Tibial artery (tissue), 4 donors: ENCODE data around the gene PALS1.

Experiments used
- DNase-seq, 2 donors: peaks; one replicate each; pipeline ENCODE4 v3.0.0-alpha.2; 2019
- H3K27ac ChIP-seq, 2 donors: fragments of 200-600 bp; sonication (generic) in 1 of 2; 1 replicate in 1 of 2; 2 replicates in 1 of 2; pipeline ENCODE4 v1.5.1; 2018 to 2019; ENCODE audit warnings: mild to moderate bottlenecking in 1 of 2
- H3K27me3 ChIP-seq, 2 donors: fragments of 200-600 bp; sonication (generic) in 1 of 2; one replicate each; pipeline versions ENCODE4 v1.5.1 to v1.6.0; 2016 to 2019
- H3K36me3 ChIP-seq, 3 donors: fragments of 200-600 bp; sonication (generic) in 2 of 3; one replicate each; pipeline ENCODE4 v1.5.1; 2016 to 2019; ENCODE audit warnings: mild to moderate bottlenecking in 2 of 3
- H3K4me1 ChIP-seq, 4 donors: fragments of 200-600 bp; sonication (generic) in 2 of 4; 1 replicate in 3 of 4; 2 replicates in 1 of 4; pipeline ENCODE4 v1.5.1; 2016 to 2019
- H3K4me3 ChIP-seq, 2 donors: fragments of 200-600 bp; sonication (generic) in 1 of 2; 1 replicate in 1 of 2; 2 replicates in 1 of 2; pipeline ENCODE4 v1.5.1; 2018 to 2019; ENCODE audit warnings: mild to moderate bottlenecking in 2 of 2
- H3K9me3 ChIP-seq, 3 donors: fragments of 200-600 bp; sonication (generic) in 1 of 3; one replicate each; pipeline ENCODE4 v1.5.1; 2016 to 2019
- CTCF ChIP-seq, 2 experiments: fragments of 200-600 bp in 1 of 2; fragments of 450-650 bp in 1 of 2; IDR thresholded peaks; one replicate each; pipeline ENCODE4 v1.5.1; 2017 to 2019; ENCODE audit warnings: antibody characterized with exemption in 2 of 2, mild to moderate bottlenecking in 1 of 2, moderate library complexity in 1 of 2
- intact Hi-C: fragments of 100-400 bp; cut with DNase I; formaldehyde crosslinking; loops from one replicate; pipeline ENCODE4 v1.15.0; 2023; ENCODE audit warnings: low total_unique reads

Gene PALS1

DNA sequence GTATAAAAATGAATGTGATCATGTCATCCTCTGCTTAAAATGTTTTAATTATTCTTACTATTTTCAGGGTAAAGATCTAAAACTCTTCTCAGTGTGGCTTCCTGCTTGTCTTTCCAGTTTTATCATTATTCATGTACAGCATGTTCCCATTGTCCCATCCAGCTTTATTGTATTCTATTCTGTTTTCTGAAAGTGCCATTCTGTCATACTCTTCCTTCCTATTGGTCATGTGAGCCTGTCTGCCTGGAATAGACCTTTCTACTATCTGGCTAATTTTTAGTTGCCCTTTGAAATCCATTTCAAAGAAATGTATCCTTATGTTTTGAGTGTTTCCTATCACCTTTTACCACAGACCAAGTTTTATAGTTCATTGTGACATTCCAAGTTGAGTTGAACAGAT lies 34.9 kb downstream of the PALS1 start:
- peaks cover 0 to 7% (median 0%) of the 10 kb centered on the region in 3 donors for H3K36me3 ChIP-seq
- no peak overlapping the region for H3K27ac ChIP-seq
- H3K4me1 ChIP-seq, result peaks cover 0 to 4% (median 0%) of the 10 kb centered on the region in 4 donors
- DNase-seq, result no peak
- no peak for TF ChIP-seq CTCF (IDR thresholded peaks at IDR 0.05)
- H3K9me3 ChIP-seq, result no peaks in the 10 kb centered on the region
- no peak overlapping the region for H3K4me3 ChIP-seq
- intact Hi-C loops, result no loop called here
- H3K27me3 ChIP-seq, result no peaks in the 10 kb centered on the region

DNA sequence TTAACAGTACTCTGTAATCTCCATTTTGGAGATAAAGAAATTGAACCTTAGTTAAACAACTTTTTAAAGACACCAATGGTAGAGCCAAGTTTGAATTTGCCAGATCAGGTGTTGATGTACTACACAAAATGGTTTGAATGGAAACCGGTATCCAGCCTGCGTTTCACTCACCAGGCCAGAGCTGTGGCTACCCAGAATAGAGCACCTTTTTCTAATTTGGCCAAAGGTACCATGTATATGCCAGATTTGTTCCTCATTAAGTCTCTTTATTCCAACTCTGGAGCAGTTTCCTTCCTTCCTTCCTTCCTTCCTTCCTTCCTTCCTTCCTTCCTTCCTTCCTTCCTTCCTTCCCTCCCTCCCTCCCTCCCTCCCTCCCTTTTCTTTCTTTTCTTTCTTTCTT lies 39.3 kb downstream of the PALS1 start:
- H3K27ac ChIP-seq, result no peak overlapping the region
- no peaks in the 10 kb centered on the region for H3K27me3 ChIP-seq
- H3K9me3 ChIP-seq, result no peaks in the 10 kb centered on the region
- no peak for DNase-seq
- H3K36me3 ChIP-seq, result peaks cover 0 to 7% (median 0%) of the 10 kb centered on the region in 3 donors
- TF ChIP-seq CTCF (IDR thresholded peaks at IDR 0.05), result no peak
- H3K4me1 ChIP-seq, result peaks cover 0 to 4% (median 0%) of the 10 kb centered on the region in 4 donors
- no peak overlapping the region for H3K4me3 ChIP-seq
- intact Hi-C loops, result no loop called here

GRCh38 chr14:67285876-67286452 lies 44.7 kb downstream of the PALS1 start:
- intact Hi-C loops, result loop anchor here (5.0 kb wide), 1 partner anchor 119 kb away; no protein-coding TSS in a partner anchor
- Histone ChIP-seq H3K27ac (no peak overlapping the region), H3K4me1 (no peaks in the 10 kb centered on the region), H3K9me3 (no peaks in the 10 kb centered on the region), H3K27me3 (no peaks in the 10 kb centered on the region), H3K4me3 (no peak overlapping the region), H3K36me3 (no peaks in the 10 kb centered on the region)
- no peak for DNase-seq
- TF ChIP-seq CTCF (IDR thresholded peaks at IDR 0.05), result peak; percentile 52 to 60
